ENCODE data around the gene PLXNA2. TPM values are rescaled to one million over a fixed set of nuclear protein-coding genes. Genes with fewer than 3 reads are reported as not detected.

Gene PLXNA2
- 10 to 100 TPM in 2 of 4 donors, 1 to 10 TPM in 2; 5.1 to 16.1 (median 8.4) TPM for total RNA-seq
- 10 to 100 TPM in 1 of 3 donors, 1 to 10 TPM in 2; 2.4 to 14.2 (median 4.9) TPM for polyA plus RNA-seq

- Histone ChIP-seq H3K36me3 (no peaks in the 10 kb centered on the region), H3K9me3 (no peaks in the 10 kb centered on the region), H3K4me1 (peaks cover 0 to 47% (median 40%) of the 10 kb centered on the region in 4 donors), H3K27ac (peak within 1 kb of the TSS; percentile 83 to 91 (median 88)), H3K27me3 (no peaks in the 10 kb centered on the region), H3K4me3 (peak within 1 kb of the TSS; percentile 58 to 91 (median 84))
- peak; percentile 90 for DNase-seq
- intact Hi-C loops (cut with DNase I), result loop anchor here (2.0 kb wide), 2 partner anchors 111 to 157 kb away; no protein-coding TSS in a partner anchor
- peak in 2 of 4 donors; percentile 63 to 67 for TF ChIP-seq POLR2AphosphoS5 (IDR thresholded peaks at IDR 0.05)
- no peak for TF ChIP-seq CTCF (IDR thresholded peaks at IDR 0.05)
- TF ChIP-seq POLR2A (IDR thresholded peaks at IDR 0.05), result peak in 1 of 2 donors; percentile 45
- 1% methylated on average over 78 of the region's 78 CpGs for WGBS, 2 donors
These were observed at the start of gene PLXNA2 for GRCh38 chr1:208243967-208244916. Gene PLXNA2 (minus strand): TSS chr1:208244384. CDS start chr1:208217922, 26,462 bp downstream.

DNA sequence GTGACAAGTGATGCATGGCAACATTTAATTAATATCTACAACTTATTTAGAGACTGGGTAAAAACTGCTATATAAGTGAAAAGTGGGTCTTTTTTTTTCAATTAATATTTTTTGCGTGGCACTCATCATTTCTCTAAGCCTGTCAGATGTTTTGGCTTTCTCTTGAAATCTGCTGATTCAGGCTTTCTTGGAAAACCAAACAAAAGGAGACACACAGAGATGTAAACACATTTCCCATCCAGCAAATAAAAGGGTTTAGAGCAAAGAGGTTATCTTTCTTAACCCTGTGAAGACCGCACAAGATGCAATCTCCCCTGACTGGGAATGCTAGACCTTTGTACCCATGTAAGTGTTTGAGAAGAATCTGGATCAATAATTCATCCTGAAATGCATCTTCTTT, 48.7 kb upstream of the PLXNA2 start:
- no peaks in the 10 kb centered on the region for H3K4me1 ChIP-seq
- H3K27me3 ChIP-seq, result peaks cover 0 to 4% (median 0%) of the 10 kb centered on the region in 3 donors
- no peaks in the 10 kb centered on the region for H3K36me3 ChIP-seq
- intact Hi-C loops (cut with DNase I), result no loop called here
- WGBS, 2 donors, result 74 to 81% methylated on average over 2 of the region's 2 CpGs
- no peak for DNase-seq
- no peak for TF ChIP-seq POLR2AphosphoS5 (IDR thresholded peaks at IDR 0.05)
- H3K9me3 ChIP-seq, result no peaks in the 10 kb centered on the region
- H3K4me3 ChIP-seq, result no peak overlapping the region
- H3K27ac ChIP-seq, result no peak overlapping the region

DNA sequence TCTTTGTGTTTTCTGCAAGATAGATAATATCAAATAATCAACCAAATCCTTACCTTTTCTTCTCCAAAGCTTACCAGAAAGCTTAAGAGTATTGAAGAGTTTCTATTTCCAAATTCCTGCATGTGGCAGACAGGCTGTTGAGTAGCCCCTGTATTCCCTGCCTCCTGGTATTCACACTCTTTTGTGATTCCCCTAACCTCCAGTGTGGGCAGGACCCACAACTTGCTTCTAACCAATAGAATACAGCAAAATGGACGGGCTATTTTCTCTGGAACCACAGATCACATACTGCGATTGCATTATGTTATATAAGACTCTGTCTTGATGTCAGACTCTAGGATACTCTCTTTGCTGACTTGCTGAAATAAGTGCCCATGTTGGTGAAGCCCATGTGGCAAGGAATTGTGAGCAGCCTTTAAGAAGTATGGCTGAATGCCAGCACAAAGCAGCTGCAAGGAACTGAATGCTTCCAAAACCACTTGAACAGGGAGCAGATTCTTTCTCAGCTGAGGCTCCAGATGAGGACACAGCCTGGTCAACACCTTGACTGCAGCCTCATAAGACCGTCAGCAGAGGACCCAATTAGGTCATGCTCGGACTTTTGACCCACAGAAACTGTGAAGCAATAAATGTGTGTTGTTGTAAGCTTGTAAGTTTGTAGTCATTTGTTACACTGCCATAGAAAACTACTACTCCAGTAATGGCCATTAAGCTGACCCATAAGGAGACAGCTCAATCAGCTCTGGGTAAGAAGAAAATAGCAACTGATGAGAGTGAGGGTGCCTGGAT, 47.9 kb upstream of the PLXNA2 start:
- Histone ChIP-seq H3K36me3 (no peaks in the 10 kb centered on the region), H3K4me1 (no peaks in the 10 kb centered on the region), H3K27ac (no peak overlapping the region), H3K27me3 (peaks cover 0 to 4% (median 0%) of the 10 kb centered on the region in 3 donors), H3K9me3 (no peaks in the 10 kb centered on the region), H3K4me3 (no peak overlapping the region)
- TF ChIP-seq POLR2AphosphoS5 (IDR thresholded peaks at IDR 0.05), result no peak
- no peak for TF ChIP-seq EP300 (IDR thresholded peaks at IDR 0.05)
- TF ChIP-seq CTCF (IDR thresholded peaks at IDR 0.05), result no peak
- no peak for TF ChIP-seq POLR2A (IDR thresholded peaks at IDR 0.05)
- WGBS, 2 donors, result 56 to 72% methylated on average over 4 of the region's 4 CpGs
- intact Hi-C loops (cut with DNase I), result no loop called here
- DNase-seq, result no peak

DNA sequence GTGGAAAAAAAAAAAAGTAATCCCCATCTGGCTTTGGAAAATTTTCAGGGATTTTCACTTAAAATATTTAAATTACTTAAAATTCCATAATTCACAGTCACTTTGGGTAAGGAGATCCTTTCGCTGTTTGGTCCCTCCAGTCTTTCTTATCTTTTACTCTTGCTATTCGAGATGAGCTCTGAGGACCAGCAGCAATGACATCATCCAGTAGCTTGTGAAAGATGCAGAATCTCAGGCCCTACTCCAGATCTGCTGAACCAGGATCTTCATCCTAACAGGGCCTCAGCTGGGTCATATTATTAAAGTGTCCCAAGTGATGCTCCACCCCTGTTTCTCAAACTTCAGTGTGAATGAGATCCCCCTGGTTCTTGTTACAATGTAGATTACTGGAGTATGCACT, 46.9 kb upstream of the PLXNA2 start:
- DNase-seq, result no peak
- Histone ChIP-seq H3K4me3 (no peak overlapping the region), H3K27me3 (peaks cover 0 to 4% (median 0%) of the 10 kb centered on the region in 3 donors), H3K36me3 (no peaks in the 10 kb centered on the region), H3K27ac (no peak overlapping the region), H3K9me3 (no peaks in the 10 kb centered on the region), H3K4me1 (no peaks in the 10 kb centered on the region)
- WGBS, 2 donors, result 86% methylated on average over 2 of the region's 2 CpGs
- TF ChIP-seq POLR2AphosphoS5 (IDR thresholded peaks at IDR 0.05), result no peak
- TF ChIP-seq EP300 (IDR thresholded peaks at IDR 0.05), result no peak
- TF ChIP-seq CTCF (IDR thresholded peaks at IDR 0.05), result no peak
- intact Hi-C loops (cut with DNase I), result no loop called here

DNA sequence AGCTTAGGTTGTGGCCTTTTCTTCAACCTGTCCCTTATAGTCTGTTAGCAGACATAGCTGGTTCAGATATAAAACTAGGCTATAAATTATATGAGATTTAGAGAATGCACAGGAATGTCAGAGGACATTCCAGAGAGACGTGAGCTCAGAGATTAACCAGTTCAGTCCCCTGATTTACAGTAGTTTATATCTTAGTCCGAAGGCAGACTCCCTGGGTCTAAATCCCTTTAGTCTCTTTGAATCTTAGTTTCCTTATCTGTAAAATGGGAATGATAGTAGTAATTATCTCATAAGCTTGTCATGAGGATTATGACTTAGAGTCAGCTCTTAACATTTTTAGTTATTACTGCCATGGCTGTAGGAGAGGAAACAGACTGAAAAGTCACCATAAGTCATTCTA, 45.5 kb upstream of the PLXNA2 start:
- no peak for DNase-seq
- WGBS, 2 donors, result 62 to 69% methylated on average over 2 of the region's 2 CpGs
- TF ChIP-seq POLR2AphosphoS5 (IDR thresholded peaks at IDR 0.05) (no peak), CTCF (IDR thresholded peaks at IDR 0.05) (no peak), POLR2A (IDR thresholded peaks at IDR 0.05) (no peak), EP300 (IDR thresholded peaks at IDR 0.05) (no peak)
- Histone ChIP-seq H3K36me3 (no peaks in the 10 kb centered on the region), H3K27ac (no peak overlapping the region), H3K4me1 (no peaks in the 10 kb centered on the region), H3K4me3 (no peak overlapping the region), H3K9me3 (no peaks in the 10 kb centered on the region), H3K27me3 (peaks cover 0 to 4% (median 0%) of the 10 kb centered on the region in 3 donors)
- intact Hi-C loops (cut with DNase I), result no loop called here
